HEK293T (cell line): ENCODE measurements around the gene SMC1A.

Experiments
- ARNT ChIP-seq: fragments of 450-650 bp; IDR thresholded peaks from 2 replicates; pipeline ENCODE4 v1.6.1; 2017; ENCODE audit warnings: mild to moderate bottlenecking
- BHLHE40 ChIP-seq: fragments of 450-650 bp; IDR thresholded peaks from 2 replicates; pipeline ENCODE4 v1.6.1; 2016; ENCODE audit warnings: mild to moderate bottlenecking, moderate library complexity, borderline replicate concordance
- FOXM1 ChIP-seq: fragments of 450-650 bp; IDR thresholded peaks from 2 replicates; pipeline ENCODE4 v1.6.1; 2017; ENCODE audit warnings: mild to moderate bottlenecking, borderline replicate concordance
- HDGF ChIP-seq: fragments of 450-650 bp; IDR thresholded peaks from 2 replicates; pipeline ENCODE4 v1.6.1; 2017; ENCODE audit warnings: antibody characterized with exemption, borderline replicate concordance
- L3MBTL2 ChIP-seq: fragments of 450-650 bp; conservative IDR thresholded peaks from 2 replicates; pipeline ENCODE4 v1.6.1; 2016; ENCODE audit warnings: mild to moderate bottlenecking
- PKNOX1 ChIP-seq: fragments of 450-650 bp; IDR thresholded peaks from 2 replicates; pipeline ENCODE4 v1.6.1; 2016
- SP1 ChIP-seq: fragments of 450-650 bp; IDR thresholded peaks from 2 replicates; pipeline ENCODE4 v1.6.1; 2017
- SUZ12 ChIP-seq: fragments of 450-650 bp; IDR thresholded peaks from 2 replicates; pipeline ENCODE4 v1.6.1; 2016; ENCODE audit warnings: mild to moderate bottlenecking
- TARDBP ChIP-seq: fragments of 450-650 bp; IDR thresholded peaks from 2 replicates; pipeline ENCODE4 v1.6.1; 2016
- ZNF384 ChIP-seq: fragments of 450-650 bp; IDR thresholded peaks from 2 replicates; pipeline ENCODE4 v1.6.1; 2016

GRCh38 chrX:53395605-53396298 is 26.7 kb downstream of the SMC1A start:
- TF ChIP-seq SUZ12 (no peak), BHLHE40 (no peak), SP1 (no peak), HDGF (no peak), ZNF384 (no peak), ARNT (no peak), PKNOX1 (no peak), TARDBP (no peak), FOXM1 (no peak), L3MBTL2 (no peak)
